Measurements from ENCODE around the gene KIF6. TPM values are rescaled to one million over a fixed set of nuclear protein-coding genes. Genes with fewer than 3 reads are reported as not detected.

Gene KIF6
- total RNA-seq, 1 experiment from 2014 or later, result not detected

DNA sequence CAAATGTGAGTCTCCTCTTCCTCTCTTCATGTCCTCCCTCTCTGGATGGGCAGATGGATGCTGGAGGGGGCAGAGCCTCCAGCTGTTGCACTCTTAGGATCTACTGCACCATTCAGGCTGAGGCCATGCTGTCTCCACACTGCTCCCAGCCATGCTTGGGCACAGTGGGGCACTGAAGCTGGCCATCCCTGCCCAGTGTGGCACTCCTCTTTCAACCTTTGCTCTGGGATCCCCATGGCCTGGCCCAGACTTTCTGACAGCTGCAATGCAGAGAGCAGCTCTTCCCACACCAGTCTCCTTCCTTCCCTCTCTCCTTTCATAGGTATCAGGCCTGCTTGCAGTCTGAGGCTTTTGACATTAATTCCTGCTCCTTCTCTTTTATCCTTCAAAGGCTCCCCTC, 420.3 kb downstream of the KIF6 start:
- CTCF ChIA-PET, result interaction anchor here (0.6 to 1.1 kb wide), 2 partner anchors 14 to 296 kb away, joined by 3 read pairs; no protein-coding TSS in a partner anchor
- H3K9me3 ChIP-seq (ENCODE audit: control insufficient read depth, insufficient read depth, low read depth, low read length), result no peaks in the 10 kb centered on the region
- no peak for DNase-seq (ENCODE audit: low read depth, low spot score)
- POLR2A ChIA-PET, result no interaction called here
- no peak for ATAC-seq
- H3K27me3 ChIP-seq (ENCODE audit: control insufficient read depth, insufficient read depth, low read length), result peaks cover 2% of the 10 kb centered on the region; the same call in 1 of the 2 replicates
- intact Hi-C loops (cut with micrococcal nuclease; ENCODE audit: unreplicated experiment), result loop anchor here (5.0 to 10.0 kb wide), 3 partner anchors 60 to 433 kb away; no protein-coding TSS in a partner anchor
- no peaks in the 10 kb centered on the region for H3K36me3 ChIP-seq (ENCODE audit: control insufficient read depth, insufficient read depth, low read length)
- H3K4me1 ChIP-seq (ENCODE audit: control insufficient read depth, insufficient read depth, low read length), result no peaks in the 10 kb centered on the region
- no peak overlapping the region for H3K27ac ChIP-seq (ENCODE audit: low read length)
- BruUV-seq (replicated peaks), result no TSS peak
- H3K4me3 ChIP-seq (ENCODE audit: low read depth in 2 of 2, low read length in 2 of 2), result no peak overlapping the region
- TF ChIP-seq TCF7L2 (IDR thresholded peaks at IDR 0.05; ENCODE audit: low read depth, low read length) (no peak), POLR2AphosphoS5 (IDR thresholded peaks at IDR 0.05; ENCODE audit: low read depth, low read length) (no peak), SIN3A (IDR thresholded peaks at IDR 0.05; ENCODE audit: borderline replicate concordance, insufficient read depth, low read depth, low read length) (no peak)
- TF ChIP-seq, protein P1, sequence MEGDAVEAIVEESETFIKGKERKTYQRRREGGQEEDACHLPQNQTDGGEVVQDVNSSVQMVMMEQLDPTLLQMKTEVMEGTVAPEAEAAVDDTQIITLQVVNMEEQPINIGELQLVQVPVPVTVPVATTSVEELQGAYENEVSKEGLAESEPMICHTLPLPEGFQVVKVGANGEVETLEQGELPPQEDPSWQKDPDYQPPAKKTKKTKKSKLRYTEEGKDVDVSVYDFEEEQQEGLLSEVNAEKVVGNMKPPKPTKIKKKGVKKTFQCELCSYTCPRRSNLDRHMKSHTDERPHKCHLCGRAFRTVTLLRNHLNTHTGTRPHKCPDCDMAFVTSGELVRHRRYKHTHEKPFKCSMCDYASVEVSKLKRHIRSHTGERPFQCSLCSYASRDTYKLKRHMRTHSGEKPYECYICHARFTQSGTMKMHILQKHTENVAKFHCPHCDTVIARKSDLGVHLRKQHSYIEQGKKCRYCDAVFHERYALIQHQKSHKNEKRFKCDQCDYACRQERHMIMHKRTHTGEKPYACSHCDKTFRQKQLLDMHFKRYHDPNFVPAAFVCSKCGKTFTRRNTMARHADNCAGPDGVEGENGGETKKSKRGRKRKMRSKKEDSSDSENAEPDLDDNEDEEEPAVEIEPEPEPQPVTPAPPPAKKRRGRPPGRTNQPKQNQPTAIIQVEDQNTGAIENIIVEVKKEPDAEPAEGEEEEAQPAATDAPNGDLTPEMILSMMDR (IDR thresholded peaks at IDR 0.05), result no peak
- TF ChIP-seq, protein P2, sequence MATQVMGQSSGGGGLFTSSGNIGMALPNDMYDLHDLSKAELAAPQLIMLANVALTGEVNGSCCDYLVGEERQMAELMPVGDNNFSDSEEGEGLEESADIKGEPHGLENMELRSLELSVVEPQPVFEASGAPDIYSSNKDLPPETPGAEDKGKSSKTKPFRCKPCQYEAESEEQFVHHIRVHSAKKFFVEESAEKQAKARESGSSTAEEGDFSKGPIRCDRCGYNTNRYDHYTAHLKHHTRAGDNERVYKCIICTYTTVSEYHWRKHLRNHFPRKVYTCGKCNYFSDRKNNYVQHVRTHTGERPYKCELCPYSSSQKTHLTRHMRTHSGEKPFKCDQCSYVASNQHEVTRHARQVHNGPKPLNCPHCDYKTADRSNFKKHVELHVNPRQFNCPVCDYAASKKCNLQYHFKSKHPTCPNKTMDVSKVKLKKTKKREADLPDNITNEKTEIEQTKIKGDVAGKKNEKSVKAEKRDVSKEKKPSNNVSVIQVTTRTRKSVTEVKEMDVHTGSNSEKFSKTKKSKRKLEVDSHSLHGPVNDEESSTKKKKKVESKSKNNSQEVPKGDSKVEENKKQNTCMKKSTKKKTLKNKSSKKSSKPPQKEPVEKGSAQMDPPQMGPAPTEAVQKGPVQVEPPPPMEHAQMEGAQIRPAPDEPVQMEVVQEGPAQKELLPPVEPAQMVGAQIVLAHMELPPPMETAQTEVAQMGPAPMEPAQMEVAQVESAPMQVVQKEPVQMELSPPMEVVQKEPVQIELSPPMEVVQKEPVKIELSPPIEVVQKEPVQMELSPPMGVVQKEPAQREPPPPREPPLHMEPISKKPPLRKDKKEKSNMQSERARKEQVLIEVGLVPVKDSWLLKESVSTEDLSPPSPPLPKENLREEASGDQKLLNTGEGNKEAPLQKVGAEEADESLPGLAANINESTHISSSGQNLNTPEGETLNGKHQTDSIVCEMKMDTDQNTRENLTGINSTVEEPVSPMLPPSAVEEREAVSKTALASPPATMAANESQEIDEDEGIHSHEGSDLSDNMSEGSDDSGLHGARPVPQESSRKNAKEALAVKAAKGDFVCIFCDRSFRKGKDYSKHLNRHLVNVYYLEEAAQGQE (IDR thresholded peaks at IDR 0.05; ENCODE audit: insufficient read depth in 1 of 2, low read depth in 2 of 2, low read length in 1 of 2), result no peak
- in situ Hi-C loops (cut with HindIII; ENCODE audit: low pct_unique_long_range_greater_than_20kb, low sequenced_read_pairs), result no loop called here

DNA sequence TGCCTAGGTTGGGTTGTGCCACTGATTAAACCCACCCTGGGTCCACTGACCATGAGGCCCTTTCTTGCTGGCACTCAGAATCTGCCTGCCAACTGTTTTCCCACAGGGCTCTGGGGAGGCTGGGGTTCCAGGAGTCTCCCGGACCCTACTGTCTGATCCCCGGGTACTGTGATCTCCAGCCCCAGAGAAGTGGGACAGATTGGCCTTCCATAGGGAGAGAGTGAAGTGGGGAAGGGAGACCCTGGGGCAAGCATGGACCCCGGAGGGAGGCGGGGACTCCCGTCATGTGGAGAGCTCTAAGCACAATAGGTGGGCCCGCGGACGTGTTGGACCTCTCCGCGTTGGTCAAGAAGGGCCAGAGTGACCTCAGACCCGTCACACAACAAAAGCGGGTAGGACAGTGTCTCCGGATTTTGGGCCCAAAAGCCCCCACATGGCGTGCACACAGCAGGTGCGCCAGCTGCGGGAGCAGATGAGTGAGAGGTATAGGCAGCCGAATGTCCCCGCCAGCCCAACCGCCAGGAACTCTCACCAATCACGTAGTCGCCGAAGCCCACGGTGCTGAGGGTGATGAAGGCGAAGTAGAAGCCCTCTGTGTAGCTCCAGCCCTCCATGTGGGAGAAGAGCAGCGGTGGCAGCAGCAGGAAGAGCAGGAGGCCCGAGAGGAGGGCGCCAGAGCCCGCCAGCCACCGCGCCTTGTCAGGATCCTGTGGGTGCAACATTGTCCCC, 421.6 kb downstream of the KIF6 start:
- TF ChIP-seq, protein P2 (IDR thresholded peaks at IDR 0.05; ENCODE audit: insufficient read depth in 1 of 2, low read depth in 2 of 2, low read length in 1 of 2), result no peak
- no peak for TF ChIP-seq POLR2AphosphoS5 (IDR thresholded peaks at IDR 0.05; ENCODE audit: low read depth, low read length)
- TF ChIP-seq SIN3A (IDR thresholded peaks at IDR 0.05; ENCODE audit: borderline replicate concordance, insufficient read depth, low read depth, low read length), result no peak
- TF ChIP-seq, protein P1 (IDR thresholded peaks at IDR 0.05), result peak; percentile 59
- TF ChIP-seq TCF7L2 (IDR thresholded peaks at IDR 0.05; ENCODE audit: low read depth, low read length), result no peak
- Histone ChIP-seq H3K4me1 (ENCODE audit: control insufficient read depth, insufficient read depth, low read length) (no peaks in the 10 kb centered on the region), H3K27me3 (ENCODE audit: control insufficient read depth, insufficient read depth, low read length) (peaks cover 2% of the 10 kb centered on the region; the same call in 1 of the 2 replicates), H3K36me3 (ENCODE audit: control insufficient read depth, insufficient read depth, low read length) (no peaks in the 10 kb centered on the region), H3K9me3 (ENCODE audit: control insufficient read depth, insufficient read depth, low read depth, low read length) (no peaks in the 10 kb centered on the region), H3K27ac (ENCODE audit: low read length) (no peak overlapping the region), H3K4me3 (ENCODE audit: low read depth in 2 of 2, low read length in 2 of 2) (no peak overlapping the region)
- in situ Hi-C loops (cut with HindIII; ENCODE audit: low pct_unique_long_range_greater_than_20kb, low sequenced_read_pairs), result no loop called here
- DNase-seq (ENCODE audit: low read depth, low spot score) (no peak), ATAC-seq (peak; percentile 40; the same call in 1 of the 2 replicates)
- no TSS peak for BruUV-seq (replicated peaks)
- CTCF ChIA-PET, result interaction anchor here (0.8 to 1.6 kb wide), 4 partner anchors 113 to 151 kb away, joined by 3 to 5 read pairs (median 4); no protein-coding TSS in a partner anchor
- POLR2A ChIA-PET, result interaction anchor here (0.6 kb wide), 1 partner anchor 150 kb away, joined by 3 read pairs; no protein-coding TSS in a partner anchor
- intact Hi-C loops (cut with micrococcal nuclease; ENCODE audit: unreplicated experiment), result loop anchor here (1.0 to 10.0 kb wide), 2 partner anchors 59 to 137 kb away; no protein-coding TSS in a partner anchor

Measured in Panc1 (cell line).